H1 (cell line): ENCODE measurements around the gene DCDC1. TPM values are rescaled to one million over a fixed set of nuclear protein-coding genes. Genes with fewer than 3 reads are reported as not detected.

ENCODE experiments used
- CTCF ChIA-PET: fragments of 300-600 bp; sonication (Branson Sonifier 250); formaldehyde crosslinking; loops from one replicate; lab custom pipeline; 2021; ENCODE audit not compliant: partially characterized antibody; lab: Charles Lee
- POLR2A ChIA-PET: fragments of 300-600 bp; sonication (Branson Sonifier 250); formaldehyde crosslinking; loops from one replicate; lab custom pipeline; 2021; ENCODE audit warnings: inconsistent platforms; ENCODE audit not compliant: partially characterized antibody; lab: Charles Lee
- DNase-seq, 2 experiments: peaks; one replicate each; pipeline versions ENCODE4 v3.0.0 to v3.0.0-alpha.2; 2010 to 2022; ENCODE audit warnings: low spot score in 2 of 2, low read depth in 1 of 2, mixed read lengths in 1 of 2
- FAIRE-seq: peaks from 2 replicates; lab custom pipeline; 2011; peaks lifted over from hg19 to GRCh38; lab: Jason Lieb, UNC
- H2AFZ ChIP-seq: 2 replicates; pipeline ENCODE4 v1.8.1; 2012; ENCODE audit warnings: low read length, inconsistent platforms
- H2AK5ac ChIP-seq: 2 replicates; pipeline ENCODE4 v1.6.1; 2013; ENCODE audit warnings: low read depth, low read length
- H2BK120ac ChIP-seq: replicated peaks from 2 replicates; pipeline ENCODE3; 2013; ENCODE audit warnings: low read depth, low read length, inconsistent platforms
- H2BK12ac ChIP-seq: 2 replicates; pipeline ENCODE4 v1.6.1; 2013; ENCODE audit warnings: low read depth, low read length
- H2BK15ac ChIP-seq: 2 replicates; pipeline ENCODE4 v1.6.1; 2013; ENCODE audit warnings: low read length
- H2BK20ac ChIP-seq: 2 replicates; pipeline ENCODE4 v1.6.1; 2013; ENCODE audit warnings: low read length
- H2BK5ac ChIP-seq: 2 replicates; pipeline ENCODE4 v1.6.1; 2013; ENCODE audit warnings: low read depth, low read length
- H3K14ac ChIP-seq: 2 replicates; pipeline ENCODE4 v1.6.1; 2013; ENCODE audit warnings: inconsistent platforms; ENCODE audit not compliant: insufficient read length
- H3K18ac ChIP-seq: 2 replicates; pipeline ENCODE4 v1.6.1; 2013; ENCODE audit warnings: low read length; ENCODE audit errors: extremely low read depth
- H3K23ac ChIP-seq: 2 replicates; pipeline ENCODE4 v1.6.1; 2013; ENCODE audit warnings: inconsistent platforms; ENCODE audit not compliant: insufficient read length
- H3K23me2 ChIP-seq: 2 replicates; pipeline ENCODE4 v1.6.1; 2013; ENCODE audit warnings: low read depth, low read length
- H3K27ac ChIP-seq: 2 replicates; pipeline ENCODE4 v1.6.1; 2011; ENCODE audit warnings: low read depth, low read length, inconsistent platforms
- H3K27me3 ChIP-seq, 4 experiments: replicated peaks in 1 of 4; 1 replicate in 1 of 4; 2 replicates in 3 of 4; pipeline versions ENCODE4 v1.6.1 to v1.8.1; 2011 to 2013; ENCODE audit warnings: low read length in 3 of 4, mild to moderate bottlenecking in 3 of 4, inconsistent platforms in 2 of 4, mixed read lengths in 2 of 4, moderate library complexity in 1 of 4; ENCODE audit not compliant: control insufficient read depth in 3 of 4, insufficient read depth in 3 of 4; ENCODE audit errors: extremely low read depth in 1 of 4
- H3K36me3 ChIP-seq, 4 experiments: 2 replicates each; pipeline versions ENCODE4 v1.6.1 to v1.8.1; 2011 to 2013; ENCODE audit warnings: mild to moderate bottlenecking in 4 of 4, low read length in 3 of 4, moderate library complexity in 2 of 4, control low read depth in 1 of 4, inconsistent platforms in 1 of 4; ENCODE audit not compliant: insufficient read depth in 4 of 4, control insufficient read depth in 2 of 4
- H3K4ac ChIP-seq: replicated peaks from 2 replicates; pipeline ENCODE3; 2013; ENCODE audit warnings: low read length, low read depth, mixed read lengths, inconsistent platforms; ENCODE audit not compliant: insufficient read length
- H3K4me1 ChIP-seq, 4 experiments: replicated peaks in 1 of 4; 1 replicate in 1 of 4; 2 replicates in 3 of 4; pipeline versions ENCODE4 v1.6.1 to v1.8.1; 2011 to 2013; ENCODE audit warnings: low read length in 3 of 4, inconsistent platforms in 2 of 4, mixed read lengths in 1 of 4; ENCODE audit not compliant: insufficient read depth in 4 of 4, control insufficient read depth in 3 of 4
- H3K4me2 ChIP-seq, 2 experiments: 2 replicates each; pipeline versions ENCODE4 v1.6.1 to v1.8.1; 2011 to 2013; ENCODE audit warnings: low read depth in 2 of 2, low read length in 2 of 2, control low read depth in 1 of 2, inconsistent platforms in 1 of 2, mild to moderate bottlenecking in 1 of 2; ENCODE audit not compliant: insufficient read depth in 1 of 2
- H3K4me3 ChIP-seq, 4 experiments: fragments of 200-600, 300-600 bp in 1 of 4; sonication (generic), shearing (Covaris generic), sonication (Bioruptor Twin) in 1 of 4; 2 replicates each; pipeline versions ENCODE4 v1.5.1 to v1.8.1; 2011 to 2016; ENCODE audit warnings: low read length in 4 of 4, low read depth in 3 of 4, control low read depth in 2 of 4, inconsistent platforms in 2 of 4, mild to moderate bottlenecking in 2 of 4, mixed read lengths in 1 of 4, moderate library complexity in 1 of 4; ENCODE audit not compliant: insufficient read depth in 2 of 4; ENCODE audit errors: extremely low read depth in 1 of 4
- H3K56ac ChIP-seq: replicated peaks from 2 replicates; pipeline ENCODE3; 2013; ENCODE audit warnings: low read depth, mild to moderate bottlenecking, mixed read lengths, low read length, inconsistent platforms; ENCODE audit not compliant: insufficient read length
- H3K79me1 ChIP-seq: 2 replicates; pipeline ENCODE4 v1.6.1; 2013; ENCODE audit warnings: low read depth, low read length, control low read depth
- H3K79me2 ChIP-seq, 2 experiments: 2 replicates each; pipeline versions ENCODE4 v1.6.1 to v1.8.1; 2012 to 2013; ENCODE audit warnings: low read length in 2 of 2, mild to moderate bottlenecking in 2 of 2, inconsistent platforms in 1 of 2; ENCODE audit not compliant: insufficient read depth in 2 of 2, control insufficient read depth in 1 of 2
- H3K9ac ChIP-seq, 4 experiments: replicated peaks in 1 of 4; 1 replicate in 1 of 4; 2 replicates in 3 of 4; pipeline versions ENCODE4 v1.6.1 to v1.8.1; 2011 to 2013; ENCODE audit warnings: low read depth in 3 of 4, low read length in 3 of 4, control low read depth in 2 of 4, mild to moderate bottlenecking in 2 of 4, moderate library complexity in 2 of 4, inconsistent platforms in 1 of 4; ENCODE audit errors: extremely low read depth in 1 of 4
- H3K9me3 ChIP-seq, 2 experiments: 2 replicates each; pipeline versions ENCODE4 v1.6.1 to v1.8.1; 2012 to 2013; ENCODE audit warnings: mild to moderate bottlenecking in 2 of 2, moderate library complexity in 2 of 2, control low read depth in 1 of 2, inconsistent platforms in 1 of 2, low read depth in 1 of 2, low read length in 1 of 2, mixed read lengths in 1 of 2; ENCODE audit not compliant: insufficient read depth in 2 of 2
- H4K20me1 ChIP-seq, 2 experiments: replicated peaks in 1 of 2; 2 replicates each; pipeline versions ENCODE3 to v1.8.1; 2011 to 2013; ENCODE audit warnings: inconsistent platforms in 2 of 2, low read length in 2 of 2, mild to moderate bottlenecking in 1 of 2; ENCODE audit not compliant: insufficient read depth in 2 of 2, control insufficient read depth in 1 of 2
- H4K5ac ChIP-seq: 2 replicates; pipeline ENCODE4 v1.6.1; 2013; ENCODE audit warnings: low read length, low read depth, mixed read lengths, inconsistent platforms; ENCODE audit not compliant: insufficient read length
- H4K8ac ChIP-seq: 2 replicates; pipeline ENCODE4 v1.8.0; 2013; ENCODE audit warnings: mild to moderate bottlenecking, moderate library complexity, low read length, inconsistent platforms; ENCODE audit not compliant: insufficient read depth; ENCODE audit errors: extremely low read depth
- H4K91ac ChIP-seq: replicated peaks from 2 replicates; pipeline ENCODE3; 2013; ENCODE audit warnings: low read length, mixed read lengths, inconsistent platforms; ENCODE audit not compliant: insufficient read length
- FOSL1 ChIP-seq: IDR thresholded peaks from 2 replicates; pipeline ENCODE4 v1.6.1; 2011; ENCODE audit warnings: mild to moderate bottlenecking, low read depth, low read length, moderate library complexity; ENCODE audit not compliant: insufficient read depth
- RAD21 ChIP-seq, 2 experiments: IDR thresholded peaks in 1 of 2; conservative IDR thresholded peaks in 1 of 2; 2 replicates each; pipeline ENCODE4 v1.6.1; 2011; ENCODE audit warnings: low read depth in 2 of 2, low read length in 2 of 2, improper control_type of control experiment in 1 of 2, inconsistent platforms in 1 of 2, mild to moderate bottlenecking in 1 of 2, moderate library complexity in 1 of 2
- WGBS, 2 experiments: shearing (Covaris generic) in 1 of 2; methylation state at CpG; one replicate each; pipeline versions ENCODE4 v1.1.6 to v1.1.7; 2013 to 2015; ENCODE audit warnings: low lambda C conversion rate in 2 of 2, mixed read lengths in 2 of 2, inconsistent platforms in 1 of 2, low coverage in 1 of 2, missing lambda C conversion rate in 1 of 2; ENCODE audit not compliant: insufficient replicate concordance in 2 of 2, insufficient coverage in 1 of 2, insufficient read length in 1 of 2; ENCODE audit errors: extremely low coverage in 1 of 2, missing lambda C conversion rate in 1 of 2; 5-methylcytosine and 5-hydroxymethylcytosine counted together
- polyA plus RNA-seq, 7 experiments: library from polyadenylated mRNA; depleted of rRNA in 3 of 7; stranded (reverse) in 5 of 7; unstranded in 2 of 7; fragments of >200 nt in 5 of 7; fragments of 200-250 nt in 2 of 7; gene quantifications; 1 replicate in 5 of 7; 2 replicates in 1 of 7; 4 replicates in 1 of 7; pipeline versions ENCODE4 v1.2.1 to v1.2.3, GENCODE V29; 2011 to 2013; ENCODE audit warnings: missing spikeins in 2 of 7, mixed read lengths in 2 of 7
- total RNA-seq: library from RNA; stranded (reverse); fragmentation: NEBNext Ultra II Directional; extraction: Animal tissue kit (Norgen Biotek cat#: 25700); gene quantifications from 2 replicates; pipeline ENCODE4 v1.2.1, GENCODE V29; 2021
- TF ChIP-seq, protein P1 (sequence below), 3 experiments: IDR thresholded peaks; 1 replicate in 2 of 3; 2 replicates in 1 of 3; pipeline versions ENCODE4 v1.5.1 to v1.6.1; 2011; ENCODE audit warnings: low read length in 3 of 3, mild to moderate bottlenecking in 3 of 3, inconsistent platforms in 2 of 3, low read depth in 1 of 3, moderate library complexity in 1 of 3; ENCODE audit not compliant: insufficient read depth in 1 of 3; ENCODE audit errors: control extremely low read depth in 1 of 3

The DCDC1 gene
- total and polyA plus RNA-seq, 2 of the 8 experiments (the other 6 are each of a cell fraction or from before 2014, with no cell fraction given): 0.15 to 0.56 TPM

- DNase-seq (peak; percentile 1 to 46), FAIRE-seq (peak; percentile 94)
- no peak overlapping the region for H3K56ac ChIP-seq
- H2AK5ac ChIP-seq: no peak overlapping the region
- no peak overlapping the region for H3K4ac ChIP-seq
- H3K4me2 ChIP-seq: no peak overlapping the region
- no peak for TF ChIP-seq FOSL1
- TF ChIP-seq, protein P1, sequence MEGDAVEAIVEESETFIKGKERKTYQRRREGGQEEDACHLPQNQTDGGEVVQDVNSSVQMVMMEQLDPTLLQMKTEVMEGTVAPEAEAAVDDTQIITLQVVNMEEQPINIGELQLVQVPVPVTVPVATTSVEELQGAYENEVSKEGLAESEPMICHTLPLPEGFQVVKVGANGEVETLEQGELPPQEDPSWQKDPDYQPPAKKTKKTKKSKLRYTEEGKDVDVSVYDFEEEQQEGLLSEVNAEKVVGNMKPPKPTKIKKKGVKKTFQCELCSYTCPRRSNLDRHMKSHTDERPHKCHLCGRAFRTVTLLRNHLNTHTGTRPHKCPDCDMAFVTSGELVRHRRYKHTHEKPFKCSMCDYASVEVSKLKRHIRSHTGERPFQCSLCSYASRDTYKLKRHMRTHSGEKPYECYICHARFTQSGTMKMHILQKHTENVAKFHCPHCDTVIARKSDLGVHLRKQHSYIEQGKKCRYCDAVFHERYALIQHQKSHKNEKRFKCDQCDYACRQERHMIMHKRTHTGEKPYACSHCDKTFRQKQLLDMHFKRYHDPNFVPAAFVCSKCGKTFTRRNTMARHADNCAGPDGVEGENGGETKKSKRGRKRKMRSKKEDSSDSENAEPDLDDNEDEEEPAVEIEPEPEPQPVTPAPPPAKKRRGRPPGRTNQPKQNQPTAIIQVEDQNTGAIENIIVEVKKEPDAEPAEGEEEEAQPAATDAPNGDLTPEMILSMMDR (IDR thresholded peaks at IDR 0.05; ENCODE audit: control extremely low read depth in 1 of 3, insufficient read depth in 1 of 3, low read depth in 1 of 3, low read length in 3 of 3): peak; percentile 10 to 76 (median 67)
- peak; percentile 58 to 64 for TF ChIP-seq RAD21 (IDR thresholded peaks at IDR 0.05 in 1 of 2, conservative IDR thresholded peaks at IDR 0.05 in 1 of 2; ENCODE audit: low read depth in 2 of 2, low read length in 2 of 2)
- H3K9ac ChIP-seq: no peak overlapping the region
- no peak overlapping the region for H3K27ac ChIP-seq
- no peak overlapping the region for H4K91ac ChIP-seq
- H2BK120ac ChIP-seq: no peak overlapping the region
- no peaks in the 10 kb centered on the region for H3K79me1 ChIP-seq
- no peak overlapping the region for H3K14ac ChIP-seq
- no peak overlapping the region for H3K4me3 ChIP-seq
- no peak overlapping the region for H2BK15ac ChIP-seq
- H3K23me2 ChIP-seq: no peaks in the 10 kb centered on the region
- H4K20me1 ChIP-seq: no peaks in the 10 kb centered on the region
- H2BK12ac ChIP-seq: no peak overlapping the region
- POLR2A ChIA-PET: no interaction called here
- no peak overlapping the region for H2BK5ac ChIP-seq
- no peaks in the 10 kb centered on the region for H3K36me3 ChIP-seq
- 88 to 100% methylated on average over 1 to 5 of the region's 5 CpGs for WGBS, 2 experiments
- H2AFZ ChIP-seq: no peak overlapping the region
- peaks cover 0 to 2% of the 10 kb centered on the region in 2 experiments; a peak in 1 of 4 replicates for H3K9me3 ChIP-seq
- no peaks in the 10 kb centered on the region for H3K79me2 ChIP-seq
- CTCF ChIA-PET: interaction anchor here (0.6 to 3.3 kb wide), 26 partner anchors 8 to 822 kb away, joined by 3 to 15 read pairs (median 4); no protein-coding TSS in a partner anchor
- H2BK20ac ChIP-seq: no peak overlapping the region
- no peak overlapping the region for H4K5ac ChIP-seq
- H3K18ac ChIP-seq: no peak overlapping the region
- no peaks in the 10 kb centered on the region for H3K27me3 ChIP-seq
- H3K4me1 ChIP-seq: no peaks in the 10 kb centered on the region
- no peak overlapping the region for H4K8ac ChIP-seq
- H3K23ac ChIP-seq: no peak overlapping the region
Measured at GRCh38 chr11:31340903-31341572, 28.5 kb downstream of the DCDC1 start.
